SIG-M5 (cell line): ENCODE results near the gene CELSR1.

Experiments used
- DNase-seq: peaks from one replicate; lab custom pipeline; 2025; lab: John Stamatoyannopoulos, UW

The CELSR1 gene

GRCh38 chr22:46349238-46349637, 188.2 kb downstream of the CELSR1 start:
- DNase-seq: no peak

- DNase-seq: no peak
These were observed 189.2 kb downstream of the CELSR1 start for GRCh38 chr22:46348099-46348695.

GRCh38 chr22:46347646-46348045, 189.8 kb downstream of the CELSR1 start:
- no peak for DNase-seq

GRCh38 chr22:46346680-46347405, 190.6 kb downstream of the CELSR1 start:
- DNase-seq: no peak

GRCh38 chr22:46340676-46341075, 196.7 kb downstream of the CELSR1 start:
- DNase-seq: no peak

- no peak for DNase-seq
These were observed 197.5 kb downstream of the CELSR1 start for GRCh38 chr22:46339956-46340355.

GRCh38 chr22:46338636-46339035, 198.8 kb downstream of the CELSR1 start:
- no peak for DNase-seq

GRCh38 chr22:46337870-46338269, 199.6 kb downstream of the CELSR1 start:
- no peak for DNase-seq

GRCh38 chr22:46336119-46337078, 201.0 kb downstream of the CELSR1 start:
- DNase-seq: no peak

GRCh38 chr22:46335201-46336118, 202.0 kb downstream of the CELSR1 start, which contains the start of gene TRMU:
TRMU (plus strand) TSS chr22:46335714; CDS start chr22:46335765, 51 bp downstream.
- DNase-seq: no peak

GRCh38 chr22:46331496-46331895, 205.9 kb downstream of the CELSR1 start:
- no peak for DNase-seq

GRCh38 chr22:46330426-46330825, 207.0 kb downstream of the CELSR1 start:
- no peak for DNase-seq

GRCh38 chr22:46329616-46330015, 207.8 kb downstream of the CELSR1 start:
- DNase-seq: no peak

GRCh38 chr22:46328797-46329196, 208.6 kb downstream of the CELSR1 start:
- no peak for DNase-seq

- DNase-seq: no peak
These were observed 209.5 kb downstream of the CELSR1 start for GRCh38 chr22:46327691-46328465.

- no peak for DNase-seq
These were observed 211.2 kb downstream of the CELSR1 start for GRCh38 chr22:46326066-46326680.

GRCh38 chr22:46323162-46323561, 214.3 kb downstream of the CELSR1 start:
- no peak for DNase-seq

GRCh38 chr22:46322711-46323110, 214.7 kb downstream of the CELSR1 start:
- DNase-seq: no peak

GRCh38 chr22:46320716-46321386, 216.6 kb downstream of the CELSR1 start:
- no peak for DNase-seq
